ENCODE results near the gene RAB23. TPM values are rescaled to one million over a fixed set of nuclear protein-coding genes. Genes with fewer than 3 reads are reported as not detected.

RAB23 gene
- total RNA-seq, 1 donor from 2014 or later, result 15.3 TPM

GRCh38 chr6:57262901-57263694 is 41.0 kb upstream of the RAB23 start:
- H3K36me3 Mint-ChIP-seq (ENCODE audit: insufficient read depth), result no peaks in the 10 kb centered on the region
- no peak for TF ChIP-seq CTCF (IDR thresholded peaks at IDR 0.05; ENCODE audit: unreplicated experiment)
- no peaks in the 10 kb centered on the region for H3K4me1 Mint-ChIP-seq (ENCODE audit: low read depth)
- no peak overlapping the region for H3K27ac Mint-ChIP-seq
- no peak for DNase-seq (ENCODE audit: low spot score, unreplicated experiment)
- H3K27me3 Mint-ChIP-seq, result no peaks in the 10 kb centered on the region
- H3K4me3 Mint-ChIP-seq (ENCODE audit: low read depth), result no peak overlapping the region
- no peaks in the 10 kb centered on the region for H3K9me3 Mint-ChIP-seq (ENCODE audit: low read depth)

GRCh38 chr6:57262488-57262887 is 40.4 kb upstream of the RAB23 start:
- Mint-ChIP-seq H3K4me3 (ENCODE audit: low read depth) (no peak overlapping the region), H3K27me3 (no peaks in the 10 kb centered on the region), H3K36me3 (ENCODE audit: insufficient read depth) (no peaks in the 10 kb centered on the region), H3K27ac (no peak overlapping the region), H3K4me1 (ENCODE audit: low read depth) (peaks cover 2% of the 10 kb centered on the region), H3K9me3 (ENCODE audit: low read depth) (peaks cover 4% of the 10 kb centered on the region)
- no peak for DNase-seq (ENCODE audit: low spot score, unreplicated experiment)
- TF ChIP-seq CTCF (IDR thresholded peaks at IDR 0.05; ENCODE audit: unreplicated experiment), result no peak

GRCh38 chr6:57261926-57262325 is 39.8 kb upstream of the RAB23 start:
- Mint-ChIP-seq H3K4me3 (ENCODE audit: low read depth) (no peak overlapping the region), H3K27ac (no peak overlapping the region), H3K27me3 (no peaks in the 10 kb centered on the region), H3K36me3 (ENCODE audit: insufficient read depth) (no peaks in the 10 kb centered on the region), H3K4me1 (ENCODE audit: low read depth) (peaks cover 2% of the 10 kb centered on the region), H3K9me3 (ENCODE audit: low read depth) (peaks cover 4% of the 10 kb centered on the region)
- DNase-seq (ENCODE audit: low spot score, unreplicated experiment), result no peak
- TF ChIP-seq CTCF (IDR thresholded peaks at IDR 0.05; ENCODE audit: unreplicated experiment), result no peak

- peaks cover 18% of the 10 kb centered on the region for H3K4me1 Mint-ChIP-seq (ENCODE audit: low read depth)
- H3K9me3 Mint-ChIP-seq (ENCODE audit: low read depth), result peaks cover 4% of the 10 kb centered on the region
- no peak overlapping the region for H3K27ac Mint-ChIP-seq
- no peaks in the 10 kb centered on the region for H3K36me3 Mint-ChIP-seq (ENCODE audit: insufficient read depth)
- TF ChIP-seq CTCF (IDR thresholded peaks at IDR 0.05; ENCODE audit: unreplicated experiment), result no peak
- no peak for DNase-seq (ENCODE audit: low spot score, unreplicated experiment)
- H3K4me3 Mint-ChIP-seq (ENCODE audit: low read depth), result no peak overlapping the region
- no peaks in the 10 kb centered on the region for H3K27me3 Mint-ChIP-seq
Observed at GRCh38 chr6:57259064-57259463, 37.0 kb upstream of the RAB23 start.

GRCh38 chr6:57257911-57258541 is 35.9 kb upstream of the RAB23 start:
- H3K9me3 Mint-ChIP-seq (ENCODE audit: low read depth), result peaks cover 4% of the 10 kb centered on the region

More at GRCh38 chr6:57257911-57258541, 35.9 kb upstream of the RAB23 start:
- Mint-ChIP-seq H3K27ac (no peak overlapping the region), H3K4me3 (ENCODE audit: low read depth) (no peak overlapping the region), H3K4me1 (ENCODE audit: low read depth) (peaks cover 27% of the 10 kb centered on the region), H3K27me3 (no peaks in the 10 kb centered on the region), H3K36me3 (ENCODE audit: insufficient read depth) (no peaks in the 10 kb centered on the region)
- no peak for TF ChIP-seq CTCF (IDR thresholded peaks at IDR 0.05; ENCODE audit: unreplicated experiment)
- no peak for DNase-seq (ENCODE audit: low spot score, unreplicated experiment)
